Skin epidermis (tissue), 12 donors: ENCODE data around the gene GPR84.

Experiments used
- H3K27ac ChIP-seq, 21 experiments: fragments of 200-600 bp; sonication (generic) in 11 of 21; one replicate each; pipeline ENCODE4 v1.5.0; 2020; ENCODE audit warnings: mild to moderate bottlenecking in 3 of 21, inconsistent platforms in 2 of 21, moderate library complexity in 2 of 21
- H3K4me3 ChIP-seq, 7 experiments: fragments of 200-600 bp; sonication (generic) in 2 of 7; one replicate each; pipeline ENCODE4 v1.5.0; 2020; ENCODE audit warnings: inconsistent platforms in 2 of 7, mild to moderate bottlenecking in 2 of 7, moderate library complexity in 1 of 7

GPR84 gene

DNA sequence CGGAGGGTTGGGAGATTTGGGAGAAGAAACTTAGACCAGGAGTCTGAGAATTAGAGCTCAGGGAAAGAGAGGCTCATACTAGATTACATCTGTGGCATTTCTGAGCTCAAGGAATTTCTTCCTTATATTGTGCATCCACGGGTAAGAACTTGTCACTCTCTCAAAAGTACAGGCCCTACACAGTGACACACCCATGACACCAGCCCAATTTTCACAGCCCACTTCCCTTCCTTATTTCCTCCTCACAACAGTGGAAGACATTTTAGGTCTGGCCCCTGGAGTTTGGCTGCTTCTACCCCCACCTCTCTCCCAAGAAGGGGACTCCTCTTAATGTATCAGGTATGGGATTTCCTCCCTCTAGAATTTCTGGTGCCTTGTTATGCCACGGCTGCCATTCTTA is 29.5 kb upstream of the GPR84 start:
- peak overlapping the region in 16 of 21 experiments; percentile 14 to 91 (median 62) for H3K27ac ChIP-seq

GRCh38 chr12:54393207-54393609 is 28.9 kb upstream of the GPR84 start:
- Histone ChIP-seq H3K4me3 (no peak overlapping the region), H3K27ac (peak overlapping the region in 17 of 21 experiments; percentile 13 to 91 (median 57))

More for the DNA sequence above, 29.5 kb upstream of the GPR84 start:
- no peak overlapping the region for H3K4me3 ChIP-seq

DNA sequence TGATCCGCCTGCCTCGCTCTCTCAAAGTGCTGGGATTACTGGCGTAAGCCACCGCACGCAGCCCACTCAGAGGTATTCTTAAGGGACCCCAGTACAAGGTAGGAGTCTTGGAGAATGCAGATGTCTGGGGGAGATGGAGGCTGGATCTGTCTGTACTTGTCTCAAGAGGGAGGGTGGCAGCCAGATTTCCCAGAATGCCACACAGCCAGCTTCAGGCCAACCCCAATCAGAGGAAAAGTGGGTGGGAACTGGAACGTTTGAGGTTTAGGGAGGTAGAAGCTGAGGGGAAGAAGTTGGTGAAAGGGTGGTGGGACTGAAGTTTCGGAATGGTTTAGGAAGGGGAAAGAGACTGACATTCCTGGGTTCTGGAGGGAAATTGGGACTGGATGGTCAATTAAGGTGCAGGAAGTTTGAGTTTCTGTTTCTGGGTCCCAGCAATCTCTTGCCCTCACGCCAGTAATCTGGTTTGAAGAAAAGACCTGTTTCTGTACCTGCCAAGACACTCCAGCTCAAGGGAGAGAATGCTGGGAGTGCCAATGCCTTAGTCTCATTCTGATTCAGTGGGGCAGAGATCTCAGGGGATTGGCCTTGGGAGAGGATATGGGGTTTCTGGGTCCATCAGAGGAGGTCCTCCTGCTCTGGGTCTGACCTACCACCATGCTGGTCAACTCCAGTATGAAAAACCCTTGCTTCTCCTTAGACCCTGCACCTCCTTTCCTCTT is 28.4 kb upstream of the GPR84 start:
- H3K27ac ChIP-seq: peak overlapping the region in 18 of 21 experiments; percentile 3 to 92 (median 67)

DNA sequence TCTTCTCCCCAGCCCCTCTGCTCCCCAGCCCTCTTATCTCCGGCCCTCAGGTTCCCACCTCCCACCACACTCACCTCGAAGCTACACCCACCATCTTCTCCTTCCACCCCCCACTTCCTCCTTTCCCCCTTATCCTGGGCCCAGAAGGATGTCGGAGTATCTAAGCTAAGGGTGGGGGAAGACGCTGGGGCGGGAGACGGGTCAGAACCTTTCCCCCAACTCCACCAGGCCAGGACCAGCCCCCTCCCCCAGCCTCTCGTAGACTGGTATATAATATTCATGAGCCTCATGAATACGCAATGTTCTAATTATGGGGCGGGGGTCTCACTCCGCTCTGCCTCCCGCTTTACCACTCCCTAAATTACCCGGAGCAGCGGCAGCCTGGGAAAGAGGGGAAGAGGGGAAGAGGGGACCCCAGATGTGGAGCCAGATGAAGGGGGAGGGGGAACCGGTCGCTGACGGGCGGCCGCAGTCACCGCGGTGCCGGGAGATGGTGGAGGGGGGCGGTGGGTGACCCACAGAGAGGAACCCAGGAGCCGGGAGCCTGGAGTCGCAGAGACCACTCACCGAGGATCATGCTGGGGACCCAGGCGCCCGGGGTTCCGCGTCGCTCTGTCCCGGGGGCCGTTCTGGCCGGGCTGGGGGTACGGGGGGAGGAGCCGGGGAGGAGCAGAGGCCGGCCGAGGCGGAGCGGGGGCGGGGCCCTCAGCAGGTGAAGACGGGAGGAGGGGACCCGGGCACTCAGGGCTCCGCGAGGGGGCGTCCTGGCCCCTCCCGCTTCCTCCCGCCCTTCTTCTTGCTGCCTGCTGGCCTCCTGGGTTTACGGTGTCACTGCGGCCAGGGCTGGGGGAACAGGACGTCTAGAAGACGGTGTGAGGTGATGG is 26.6 kb upstream of the GPR84 start:
- H3K27ac ChIP-seq: peak overlapping the region; percentile 3 to 93 (median 84)
- peak overlapping the region; percentile 44 to 74 (median 53) for H3K4me3 ChIP-seq

More for the DNA sequence above, 28.4 kb upstream of the GPR84 start:
- peak overlapping the region in 1 of 7 experiments; percentile 3 for H3K4me3 ChIP-seq

GRCh38 chr12:54390176-54390667 is 25.9 kb upstream of the GPR84 start:
- peak overlapping the region in 19 of 21 experiments; percentile 31 to 93 (median 84) for H3K27ac ChIP-seq
- peak overlapping the region; percentile 44 to 74 (median 53) for H3K4me3 ChIP-seq

DNA sequence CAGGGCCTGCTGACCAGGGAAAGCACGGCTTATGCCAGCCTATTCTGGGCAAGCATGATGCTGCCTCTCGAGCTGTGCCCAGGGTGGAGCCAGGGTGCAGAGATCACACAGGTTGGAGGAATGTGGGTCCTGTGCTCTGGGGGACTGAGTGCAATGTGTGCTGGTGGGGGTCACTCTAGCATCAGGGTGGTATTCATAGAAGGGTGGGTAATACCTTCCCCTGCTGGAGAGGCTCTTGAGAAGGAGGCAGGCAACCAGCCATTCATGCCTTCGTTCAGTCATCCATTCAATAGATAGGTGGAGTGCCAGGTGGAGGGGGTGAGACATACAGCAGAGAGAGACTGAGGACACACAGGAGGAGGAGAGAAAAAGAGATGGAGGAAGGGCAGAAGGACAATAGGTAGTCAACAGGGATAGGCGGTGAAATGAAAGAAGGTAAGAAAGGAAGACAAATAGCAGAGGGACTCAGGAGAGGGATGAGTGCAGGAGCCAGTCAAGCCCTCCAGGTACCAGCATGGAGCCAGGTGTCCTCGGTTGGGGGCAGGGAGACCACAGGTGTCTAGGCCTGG is 25.4 kb upstream of the GPR84 start:
- Histone ChIP-seq H3K27ac (peak overlapping the region in 18 of 21 experiments; percentile 33 to 93 (median 84)), H3K4me3 (peak overlapping the region; percentile 44 to 74 (median 53))

GRCh38 chr12:54389134-54389508 is 24.8 kb upstream of the GPR84 start:
- peak overlapping the region in 17 of 21 experiments; percentile 33 to 93 (median 84) for H3K27ac ChIP-seq

DNA sequence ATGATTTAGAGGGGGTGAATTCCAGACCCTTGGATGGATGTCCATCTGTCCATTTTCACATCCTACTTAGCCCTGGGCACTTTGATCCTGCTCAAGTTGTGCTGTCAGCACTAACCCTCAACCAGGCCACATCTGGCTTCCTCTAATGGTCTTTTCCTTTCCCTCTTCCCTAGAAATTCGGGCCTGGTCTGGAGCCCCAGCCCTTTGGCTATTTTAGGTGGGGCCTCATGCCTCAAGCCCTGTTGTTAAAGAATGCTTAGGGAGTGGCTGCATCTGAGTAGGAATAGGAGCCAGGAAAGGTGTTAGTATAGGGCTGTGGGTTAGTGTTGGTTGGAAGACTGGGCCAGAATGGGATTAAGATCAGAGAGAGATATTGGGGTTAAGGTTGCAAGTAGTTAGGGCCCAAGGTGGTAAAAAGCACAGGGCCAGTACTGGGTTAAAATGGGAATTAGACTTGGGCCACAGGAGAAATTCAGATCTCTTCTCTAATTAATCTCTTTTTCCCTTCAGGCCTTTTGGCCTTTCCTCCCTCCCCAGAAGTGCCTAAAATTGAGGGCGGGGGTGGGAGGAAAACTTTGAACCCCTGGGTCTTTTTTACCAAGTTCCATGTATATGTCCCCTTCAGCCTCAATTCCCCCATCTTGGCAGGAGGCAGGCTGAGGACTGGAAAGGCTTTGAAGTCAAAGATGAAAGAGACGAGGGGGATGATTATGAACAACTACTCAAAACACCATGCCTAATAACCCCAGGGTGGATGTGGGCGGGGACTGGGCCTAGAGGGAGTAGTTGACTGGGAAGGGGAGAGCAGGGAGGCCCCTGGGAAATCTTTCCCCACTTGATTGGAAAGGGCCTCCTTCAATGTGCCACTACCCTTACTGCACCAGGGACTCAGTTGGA is 24.2 kb upstream of the GPR84 start:
- Histone ChIP-seq H3K27ac (peak overlapping the region in 20 of 21 experiments; percentile 14 to 93 (median 80)), H3K4me3 (no peak overlapping the region)

More at GRCh38 chr12:54389134-54389508, 24.8 kb upstream of the GPR84 start:
- H3K4me3 ChIP-seq: peak overlapping the region in 2 of 7 experiments; percentile 59 to 74

GRCh38 chr12:54387114-54387467 is 22.8 kb upstream of the GPR84 start:
- Histone ChIP-seq H3K4me3 (no peak overlapping the region), H3K27ac (peak overlapping the region in 18 of 21 experiments; percentile 36 to 93 (median 82))

DNA sequence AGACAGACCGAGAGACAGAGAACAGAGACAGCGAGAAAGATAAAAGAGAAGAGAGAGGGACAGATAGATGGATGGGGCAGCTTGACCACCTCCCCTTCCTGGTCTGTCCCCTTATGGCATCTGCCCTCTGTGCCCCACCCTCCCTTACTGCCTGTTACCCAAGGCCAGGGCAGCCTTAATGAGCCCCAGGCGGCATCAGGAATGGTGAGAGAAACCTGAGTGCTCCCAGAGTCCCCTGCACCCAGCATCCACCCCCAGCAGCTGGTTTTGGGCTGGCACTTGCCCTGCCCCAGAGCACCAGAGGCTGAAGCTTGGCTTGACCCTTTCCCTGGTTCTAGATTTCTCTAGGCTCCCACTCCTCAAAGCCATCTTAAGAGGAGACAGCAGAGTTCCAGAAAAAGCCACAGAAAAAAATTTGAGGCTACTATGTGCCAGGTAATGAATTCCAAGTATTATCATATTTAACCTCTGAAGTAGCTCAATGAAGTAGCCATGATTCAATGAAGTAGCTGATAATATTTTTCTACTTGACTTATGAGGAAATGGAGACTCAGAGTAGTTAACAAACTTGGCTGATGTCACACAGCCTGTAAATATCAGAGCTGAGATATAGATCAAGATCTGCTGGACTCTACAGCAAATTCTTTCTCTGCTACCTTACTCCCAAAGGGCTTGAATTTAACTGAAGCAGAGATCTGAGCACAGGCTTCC is 22.3 kb upstream of the GPR84 start:
- Histone ChIP-seq H3K27ac (peak overlapping the region in 17 of 21 experiments; percentile 70 to 93 (median 84)), H3K4me3 (no peak overlapping the region)

DNA sequence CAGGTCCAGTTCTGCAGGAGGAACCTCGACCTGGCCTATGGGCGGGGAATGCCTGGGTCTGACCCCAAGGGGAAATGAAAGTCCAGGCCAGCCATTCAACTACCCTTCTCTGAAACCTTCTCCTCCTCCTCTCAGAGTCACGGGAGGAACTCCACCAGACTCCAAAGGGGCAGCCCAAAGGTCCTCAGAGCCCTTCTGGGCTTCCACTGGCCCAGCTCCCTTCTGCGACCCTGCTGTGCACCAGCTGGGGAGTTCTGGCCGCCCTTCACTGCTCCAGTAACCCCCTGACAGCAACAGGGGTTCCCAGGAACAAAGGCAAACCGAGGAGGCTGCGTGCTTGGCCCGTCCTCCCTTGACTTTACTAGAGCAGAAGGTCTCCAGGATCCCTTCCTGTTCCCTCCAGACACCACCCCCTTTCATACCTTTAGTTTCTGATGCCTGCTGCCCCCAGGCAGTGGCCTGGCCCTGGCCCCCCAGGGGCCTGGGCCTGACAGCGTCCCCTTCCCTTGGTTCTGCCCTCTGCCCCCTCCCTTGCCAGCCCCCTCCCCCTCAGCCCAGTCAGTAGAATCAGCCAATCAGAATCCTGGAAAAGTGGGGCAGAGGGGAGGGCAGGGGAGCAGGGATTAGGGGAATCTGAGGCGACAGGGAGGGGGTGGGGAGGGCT is 21.1 kb upstream of the GPR84 start:
- Histone ChIP-seq H3K4me3 (no peak overlapping the region), H3K27ac (peak overlapping the region in 19 of 21 experiments; percentile 59 to 92 (median 79))

DNA sequence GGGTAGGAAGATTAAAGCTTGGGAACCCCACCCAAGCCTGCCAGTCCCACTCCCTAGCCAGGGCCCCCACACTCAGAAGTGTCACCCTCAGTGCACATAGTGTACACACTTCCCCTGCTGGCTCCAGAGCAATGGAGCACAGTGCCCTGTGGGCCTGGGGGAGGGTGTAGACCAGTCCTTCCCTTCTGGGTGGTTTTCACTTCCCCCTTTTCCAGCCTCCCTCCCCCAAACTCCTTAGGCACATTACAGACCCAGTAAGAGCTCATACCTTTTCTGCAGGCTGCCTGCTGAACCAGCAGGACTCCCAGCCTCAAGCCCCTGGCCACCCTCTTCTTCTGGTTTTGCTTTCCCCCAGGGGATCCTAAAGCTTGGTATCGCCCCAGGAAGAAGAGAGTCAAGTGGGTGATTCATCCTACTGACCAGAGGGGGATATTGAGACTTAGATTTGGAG is 20.3 kb upstream of the GPR84 start, which contains the start of gene ZNF385A:
Gene ZNF385A, minus strand, starts transcription at position 143 of the 451 bp plus-strand sequence. CDS start 219 bp downstream, outside the sequence.
- H3K4me3 ChIP-seq: peak within 1 kb of the TSS in 2 of 7 experiments; percentile 8
- H3K27ac ChIP-seq: peak within 1 kb of the TSS; percentile 7 to 92 (median 76)

DNA sequence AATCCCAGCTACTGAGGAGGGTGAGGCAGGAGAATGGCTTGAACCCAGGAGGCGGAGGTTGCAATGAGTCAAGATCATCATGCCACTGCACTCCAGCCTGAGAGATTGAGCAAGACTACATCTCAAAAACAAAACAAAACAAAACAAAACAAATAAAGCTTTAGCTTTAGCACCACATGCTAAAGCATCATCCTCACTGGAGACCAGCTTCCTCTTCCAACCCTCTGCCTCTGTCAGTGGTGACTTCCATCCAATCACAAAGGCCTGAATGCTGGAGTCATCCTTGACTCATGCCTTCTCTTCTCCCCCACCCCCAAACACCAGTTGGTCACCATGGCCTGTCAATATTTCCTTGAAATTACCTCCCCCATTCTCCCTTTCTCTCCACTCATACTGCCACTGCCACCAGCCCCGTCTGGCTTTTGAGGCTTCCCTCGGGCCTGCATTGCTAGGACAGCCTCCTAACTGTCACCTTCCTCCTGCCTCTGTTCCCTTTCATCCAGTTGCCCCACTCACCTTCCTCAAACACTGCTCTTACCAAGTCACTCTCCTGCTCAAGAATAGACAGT is 18.8 kb upstream of the GPR84 start:
- H3K27ac ChIP-seq: peak overlapping the region in 18 of 21 experiments; percentile 18 to 92 (median 78)

GRCh38 chr12:54381136-54381535 is 16.9 kb upstream of the GPR84 start:
- no peak overlapping the region for H3K27ac ChIP-seq
- H3K4me3 ChIP-seq: no peak overlapping the region

More for the DNA sequence above, 18.8 kb upstream of the GPR84 start:
- no peak overlapping the region for H3K4me3 ChIP-seq

GRCh38 chr12:54379398-54380201 is 15.3 kb upstream of the GPR84 start:
- H3K27ac ChIP-seq: peak overlapping the region in 10 of 21 experiments; percentile 29 to 93 (median 75)
- H3K4me3 ChIP-seq: peak overlapping the region in 6 of 7 experiments; percentile 1 to 47 (median 22)

- H3K27ac ChIP-seq: peak overlapping the region in 10 of 21 experiments; percentile 3 to 93 (median 81)
- H3K4me3 ChIP-seq: peak overlapping the region in 6 of 7 experiments; percentile 15 to 47 (median 22)
These were observed 14.6 kb upstream of the GPR84 start for GRCh38 chr12:54378796-54379397.
